K562 (cell line): ENCODE measurements around the gene CBX2. TPM values are rescaled to one million over a fixed set of nuclear protein-coding genes. Genes with fewer than 3 reads are reported as not detected.

ENCODE experiments used
- DMBX1 ChIP-seq: fragments of 250-450 bp; sonication (Bioruptor Pico); IDR thresholded peaks from 2 replicates; pipeline ENCODE4 v1.8.0; 2022; ENCODE audit warnings: inconsistent platforms, mild to moderate bottlenecking, moderate library complexity, borderline replicate concordance
- GATA2 ChIP-seq: sonication (generic); formaldehyde crosslinking; IDR thresholded peaks from 2 replicates; pipeline ENCODE4 v1.4.0; 2020; ENCODE audit warnings: mild to moderate bottlenecking, missing genetic modification reagents
- HDAC2 ChIP-seq: fragments of 450-650 bp; IDR thresholded peaks from 2 replicates; pipeline ENCODE4 v1.6.1; 2016; ENCODE audit warnings: mild to moderate bottlenecking
- HDAC3 ChIP-seq: fragments of 450-650 bp; IDR thresholded peaks from 2 replicates; pipeline ENCODE4 v1.6.1; 2018; ENCODE audit warnings: borderline replicate concordance, mild to moderate bottlenecking, moderate library complexity; ENCODE audit not compliant: partially characterized antibody
- HSF4 ChIP-seq: fragments of 250-450 bp; sonication (Bioruptor Pico); IDR thresholded peaks from 2 replicates; pipeline ENCODE4 v2.1.2; 2022; ENCODE audit warnings: mild to moderate bottlenecking, moderate library complexity, borderline replicate concordance
- MAFK ChIP-seq: IDR thresholded peaks from 2 replicates; pipeline ENCODE4 v1.6.1; 2011; ENCODE audit warnings: low read length, improper control_type of control experiment
- MCM2 ChIP-seq: fragments of 450-650 bp; IDR thresholded peaks from 2 replicates; pipeline ENCODE4 v1.6.1; 2017; ENCODE audit warnings: low read depth, mild to moderate bottlenecking
- NCOR1 ChIP-seq: fragments of 450-650 bp; IDR thresholded peaks from 2 replicates; pipeline ENCODE4 v1.6.1; 2016; ENCODE audit warnings: mild to moderate bottlenecking, moderate library complexity
- NEUROD1 ChIP-seq: fragments of 150-350 bp; IDR thresholded peaks from 2 replicates; pipeline ENCODE4 v1.6.1; 2014; ENCODE audit warnings: borderline replicate concordance, low read length, low read depth; ENCODE audit not compliant: partially characterized antibody
- NONO ChIP-seq, 2 experiments: fragments of 200-400 bp in 1 of 2; fragments of 450-650 bp in 1 of 2; formaldehyde crosslinking in 1 of 2; IDR thresholded peaks; 2 replicates each; pipeline ENCODE4 v1.6.1; 2017; ENCODE audit warnings: low read depth in 2 of 2, mild to moderate bottlenecking in 2 of 2, moderate library complexity in 2 of 2, low read length in 1 of 2
- PRMT5 ChIP-seq: sonication (generic); formaldehyde crosslinking; IDR thresholded peaks from 2 replicates; pipeline ENCODE4 v1.5.0; 2020; ENCODE audit warnings: missing genetic modification reagents
- RBBP5 ChIP-seq: fragments of 200-600 bp; sonication (generic); IDR thresholded peaks from 2 replicates; pipeline ENCODE4 v1.6.1; 2012; ENCODE audit warnings: borderline replicate concordance, mild to moderate bottlenecking, low read length, control low read depth, inconsistent platforms; ENCODE audit not compliant: insufficient read depth, poor library complexity, severe bottlenecking
- RBM17 ChIP-seq: fragments of 200-400 bp; formaldehyde crosslinking; IDR thresholded peaks from 2 replicates; pipeline ENCODE4 v1.6.1; 2017; ENCODE audit warnings: low read depth, mild to moderate bottlenecking, low read length, borderline replicate concordance
- ZNF511 ChIP-seq: sonication (generic); formaldehyde crosslinking; IDR thresholded peaks from 2 replicates; pipeline ENCODE4 v1.8.0; 2022; ENCODE audit warnings: mild to moderate bottlenecking, missing genetic modification reagents
- ZNF589 ChIP-seq: fragments of 200-800 bp; sonication (Bioruptor generic); IDR thresholded peaks from 2 replicates; pipeline ENCODE4 v1.6.1; 2016; ENCODE audit warnings: low read depth, missing genetic modification characterization, missing compliant biosample characterization
- ZNF830 ChIP-seq: fragments of 250-450 bp; sonication (Bioruptor Pico); IDR thresholded peaks from 2 replicates; pipeline ENCODE4 v1.5.0; 2021; ENCODE audit warnings: mild to moderate bottlenecking
- polyA plus RNA-seq, 8 experiments: library from polyadenylated mRNA; depleted of rRNA in 4 of 8; stranded (reverse) in 5 of 8; unstranded in 3 of 8; fragments of >200 nt; fragmentation: Nextera tagmentation in 2 of 8; fragmentation: Illumina TruSeq in 1 of 8; extraction: Ambion mirVana in 2 of 8; extraction: Trizol in 1 of 8; gene quantifications; 2 replicates each; pipeline versions ENCODE4 v1.2.1 to v1.2.3, GENCODE V29; 2011 to 2014; ENCODE audit warnings: inconsistent platforms in 1 of 8, missing spikeins in 1 of 8
- total RNA-seq, 7 experiments: library from RNA; depleted of rRNA in 6 of 7; stranded (reverse); fragments of >200 nt in 6 of 7; fragmentation: Illumina TruSeq in 2 of 7; extraction: Trizol in 2 of 7; gene quantifications; 2 replicates each; pipeline versions ENCODE4 v1.2.1 to v1.2.3, GENCODE V29; 2011 to 2021; ENCODE audit warnings: low replicate concordance in 1 of 7
- TF ChIP-seq, protein P1 (sequence below): fragments of 250-450 bp; sonication (Bioruptor Pico); IDR thresholded peaks from 2 replicates; pipeline ENCODE4 v1.9.0; 2021; ENCODE audit warnings: mild to moderate bottlenecking
- TF ChIP-seq, protein P2 (sequence below): fragments of 450-650 bp; IDR thresholded peaks from 2 replicates; pipeline ENCODE4 v1.6.1; 2016
- TF ChIP-seq, protein P3 (sequence below): fragments of 450-650 bp; formaldehyde crosslinking; conservative IDR thresholded peaks from 2 replicates; pipeline ENCODE4 v1.4.0; 2022; ENCODE audit warnings: mild to moderate bottlenecking, missing genetic modification characterization

Gene CBX2
- total and polyA plus RNA-seq, 9 of the 15 experiments (the other 6 are each of a cell fraction or from before 2014, with no cell fraction given): 0.66 to 26.9 (median 13.9) TPM

DNA sequence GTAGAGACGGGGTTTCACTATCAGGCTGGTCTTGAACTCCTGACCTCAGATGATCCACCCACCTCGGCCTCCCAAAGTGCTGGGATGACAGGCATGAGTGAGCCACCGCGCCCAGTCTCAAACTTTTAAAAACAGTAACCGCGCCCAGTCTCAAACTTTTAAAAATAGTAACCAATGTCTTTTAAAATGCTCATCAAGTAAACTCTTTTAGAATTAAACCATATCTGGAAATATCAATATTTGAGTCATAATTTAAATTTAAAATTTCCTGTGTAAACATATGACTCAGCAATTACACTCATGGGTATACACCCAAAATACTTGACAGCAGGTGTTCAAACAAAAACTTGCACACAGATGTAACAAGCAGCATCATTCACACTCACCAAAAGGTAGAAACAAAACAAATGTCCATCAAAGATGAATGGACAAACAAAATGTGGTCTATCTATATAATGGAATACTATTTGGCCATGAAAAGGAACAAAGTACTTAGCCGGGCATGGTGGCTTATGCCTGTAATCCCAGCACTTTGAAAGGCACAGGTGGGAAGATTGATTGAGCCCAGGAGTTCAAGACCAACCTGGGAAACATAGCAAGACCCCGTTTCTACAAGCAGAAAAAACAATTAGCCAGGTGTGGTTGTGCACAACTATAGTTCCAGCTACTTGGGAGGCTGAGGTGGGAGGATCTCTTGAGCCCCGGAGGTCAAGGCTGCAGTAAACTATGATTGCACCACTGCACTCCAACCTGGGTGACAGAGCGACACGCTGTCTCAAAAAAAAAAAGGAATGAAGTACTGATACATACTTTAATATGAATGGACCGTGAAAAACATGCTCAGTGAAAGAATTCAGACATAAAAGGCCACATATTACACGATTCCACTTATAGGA is 27.1 kb upstream of the CBX2 start (continued):
- TF ChIP-seq HDAC2 (peak; percentile 37; the same call in 1 of the 2 replicates), PRMT5 (CRISPR knock-in tag) (no peak), RBBP5 (no peak), MCM2 (no peak), NEUROD1 (no peak), ZNF511 (CRISPR knock-in tag) (no peak), NCOR1 (peak; percentile 20; the same call in 1 of the 2 replicates), GATA2 (CRISPR knock-in tag) (no peak), RBM17 (no peak), NONO (IDR thresholded peaks at IDR 0.05; ENCODE audit: low read depth in 2 of 2, low read length in 1 of 2) (no peak), HDAC3 (no peak), MAFK (peak; percentile 82; the same call in 1 of the 2 replicates), DMBX1 (no peak), ZNF589 (CRISPR knock-in tag) (no peak), ZNF830 (CRISPR knock-in tag) (no peak), HSF4 (CRISPR knock-in tag) (no peak)
- TF ChIP-seq, protein P1, sequence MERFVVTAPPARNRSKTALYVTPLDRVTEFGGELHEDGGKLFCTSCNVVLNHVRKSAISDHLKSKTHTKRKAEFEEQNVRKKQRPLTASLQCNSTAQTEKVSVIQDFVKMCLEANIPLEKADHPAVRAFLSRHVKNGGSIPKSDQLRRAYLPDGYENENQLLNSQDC (CRISPR knock-in tag): no peak
- TF ChIP-seq, protein P2, sequence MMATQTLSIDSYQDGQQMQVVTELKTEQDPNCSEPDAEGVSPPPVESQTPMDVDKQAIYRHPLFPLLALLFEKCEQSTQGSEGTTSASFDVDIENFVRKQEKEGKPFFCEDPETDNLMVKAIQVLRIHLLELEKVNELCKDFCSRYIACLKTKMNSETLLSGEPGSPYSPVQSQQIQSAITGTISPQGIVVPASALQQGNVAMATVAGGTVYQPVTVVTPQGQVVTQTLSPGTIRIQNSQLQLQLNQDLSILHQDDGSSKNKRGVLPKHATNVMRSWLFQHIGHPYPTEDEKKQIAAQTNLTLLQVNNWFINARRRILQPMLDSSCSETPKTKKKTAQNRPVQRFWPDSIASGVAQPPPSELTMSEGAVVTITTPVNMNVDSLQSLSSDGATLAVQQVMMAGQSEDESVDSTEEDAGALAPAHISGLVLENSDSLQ: no peak
- TF ChIP-seq, protein P3, sequence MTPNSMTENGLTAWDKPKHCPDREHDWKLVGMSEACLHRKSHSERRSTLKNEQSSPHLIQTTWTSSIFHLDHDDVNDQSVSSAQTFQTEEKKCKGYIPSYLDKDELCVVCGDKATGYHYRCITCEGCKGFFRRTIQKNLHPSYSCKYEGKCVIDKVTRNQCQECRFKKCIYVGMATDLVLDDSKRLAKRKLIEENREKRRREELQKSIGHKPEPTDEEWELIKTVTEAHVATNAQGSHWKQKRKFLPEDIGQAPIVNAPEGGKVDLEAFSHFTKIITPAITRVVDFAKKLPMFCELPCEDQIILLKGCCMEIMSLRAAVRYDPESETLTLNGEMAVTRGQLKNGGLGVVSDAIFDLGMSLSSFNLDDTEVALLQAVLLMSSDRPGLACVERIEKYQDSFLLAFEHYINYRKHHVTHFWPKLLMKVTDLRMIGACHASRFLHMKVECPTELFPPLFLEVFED (CRISPR knock-in tag): no peak
